Activated T-cell treated with anti-CD3 and anti-CD28 coated beads for 1 hour (primary cell): ENCODE data around the gene PRSS37.

Experiments
- DNase-seq: peaks from one replicate; pipeline ENCODE4 v3.0.0-alpha.2; 2020; ENCODE audit warnings: low read depth

Gene PRSS37

GRCh38 chr7:141788296-141788695 lies 53.0 kb downstream of the PRSS37 start:
- no peak for DNase-seq
